ENCODE results near the gene ATPAF2. TPM values are rescaled to one million over a fixed set of nuclear protein-coding genes. Genes with fewer than 3 reads are reported as not detected.

ATPAF2 gene
- total RNA-seq, 4 donors from 2014 or later, result 8.3 to 19.9 (median 12.3) TPM

GRCh38 chr17:18004345-18004744, 34.6 kb downstream of the ATPAF2 start:
- no peak for TF ChIP-seq EP300 (IDR thresholded peaks at IDR 0.05)
- TF ChIP-seq POLR2A (IDR thresholded peaks at IDR 0.05), result no peak
- no peak for TF ChIP-seq POLR2AphosphoS5 (IDR thresholded peaks at IDR 0.05)
- no peak for TF ChIP-seq CTCF (IDR thresholded peaks at IDR 0.05)
- no peak for ATAC-seq

GRCh38 chr17:18002171-18002570, 36.8 kb downstream of the ATPAF2 start:
- Histone ChIP-seq H3K27me3 (no peaks in the 10 kb centered on the region), H3K4me1 (no peaks in the 10 kb centered on the region), H3K36me3 (peaks cover 0 to 9% of the 10 kb centered on the region in 2 donors), H3K4me3 (no peak overlapping the region), H3K9me3 (no peaks in the 10 kb centered on the region), H3K27ac (no peak overlapping the region)
- no peak for ATAC-seq
- no peak for TF ChIP-seq EP300 (IDR thresholded peaks at IDR 0.05)
- TF ChIP-seq POLR2AphosphoS5 (IDR thresholded peaks at IDR 0.05), result no peak
- TF ChIP-seq CTCF (IDR thresholded peaks at IDR 0.05), result no peak
- TF ChIP-seq POLR2A (IDR thresholded peaks at IDR 0.05), result no peak
- WGBS, 2 donors (ENCODE audit: low coverage in 1 of 2), result 84 to 86% methylated on average over 2 of the region's 2 CpGs

More at GRCh38 chr17:18004345-18004744, 34.6 kb downstream of the ATPAF2 start:
- H3K27ac ChIP-seq, result no peak overlapping the region
- H3K9me3 ChIP-seq, result no peaks in the 10 kb centered on the region
- 80 to 83% methylated on average over 1 of the region's 9 CpGs for WGBS, 2 donors (ENCODE audit: low coverage in 1 of 2)
- H3K27me3 ChIP-seq, result no peaks in the 10 kb centered on the region
- H3K36me3 ChIP-seq, result peaks cover 0 to 31% of the 10 kb centered on the region in 2 donors
- H3K4me1 ChIP-seq, result no peaks in the 10 kb centered on the region
- H3K4me3 ChIP-seq, result no peak overlapping the region

GRCh38 chr17:18000030-18000408, 38.9 kb downstream of the ATPAF2 start:
- WGBS, 2 donors (ENCODE audit: low coverage in 1 of 2), result 76 to 83% methylated on average over 6 to 8 of the region's 8 CpGs
- no peak overlapping the region for H3K4me3 ChIP-seq

GRCh38 chr17:17999364-18000029, 39.5 kb downstream of the ATPAF2 start:
- 80 to 92% methylated on average over 7 of the region's 9 CpGs for WGBS, 2 donors (ENCODE audit: low coverage in 1 of 2)
- no peaks in the 10 kb centered on the region for H3K9me3 ChIP-seq

More at GRCh38 chr17:18000030-18000408, 38.9 kb downstream of the ATPAF2 start:
- no peaks in the 10 kb centered on the region for H3K9me3 ChIP-seq
- H3K27ac ChIP-seq, result no peak overlapping the region
- H3K4me1 ChIP-seq, result no peaks in the 10 kb centered on the region
- TF ChIP-seq CTCF (IDR thresholded peaks at IDR 0.05) (no peak), EP300 (IDR thresholded peaks at IDR 0.05) (no peak), POLR2AphosphoS5 (IDR thresholded peaks at IDR 0.05) (no peak)
- H3K27me3 ChIP-seq, result no peaks in the 10 kb centered on the region
- ATAC-seq, result no peak
- H3K36me3 ChIP-seq, result no peaks in the 10 kb centered on the region

More at GRCh38 chr17:17999364-18000029, 39.5 kb downstream of the ATPAF2 start:
- Histone ChIP-seq H3K4me3 (no peak overlapping the region), H3K27ac (no peak overlapping the region), H3K36me3 (no peaks in the 10 kb centered on the region), H3K27me3 (no peaks in the 10 kb centered on the region), H3K4me1 (no peaks in the 10 kb centered on the region)
- no peak for TF ChIP-seq POLR2A (IDR thresholded peaks at IDR 0.05)
- no peak for TF ChIP-seq POLR2AphosphoS5 (IDR thresholded peaks at IDR 0.05)
- TF ChIP-seq CTCF (IDR thresholded peaks at IDR 0.05), result no peak
- TF ChIP-seq EP300 (IDR thresholded peaks at IDR 0.05), result no peak
- no peak for ATAC-seq

Data from gastroesophageal sphincter (tissue), 4 donors.